Esophagus mucosa (tissue), 1 donor: ENCODE results near the gene PIK3R6. TPM values are rescaled to one million over a fixed set of nuclear protein-coding genes. Genes with fewer than 3 reads are reported as not detected.
"Not testable (repeated sequence)": the region's sequence is repeated elsewhere in the genome, so short reads cannot be mapped to it uniquely, and the experiment has no call there.

Source experiments
- ATAC-seq: fragments of 200-7000 bp; cut with Tn5 transposase; one replicate; pipeline ENCODE4 v1.9.1; 2020
- total RNA-seq: library from RNA; stranded (reverse); gene quantifications from one replicate; pipeline ENCODE4 v1.2.4, GENCODE V29; 2023
- donor health status: DM: yes; HTN: yes; CAD: no.

The PIK3R6 gene
- total RNA-seq, 1 donor from 2014 or later: 0.16 TPM

DNA sequence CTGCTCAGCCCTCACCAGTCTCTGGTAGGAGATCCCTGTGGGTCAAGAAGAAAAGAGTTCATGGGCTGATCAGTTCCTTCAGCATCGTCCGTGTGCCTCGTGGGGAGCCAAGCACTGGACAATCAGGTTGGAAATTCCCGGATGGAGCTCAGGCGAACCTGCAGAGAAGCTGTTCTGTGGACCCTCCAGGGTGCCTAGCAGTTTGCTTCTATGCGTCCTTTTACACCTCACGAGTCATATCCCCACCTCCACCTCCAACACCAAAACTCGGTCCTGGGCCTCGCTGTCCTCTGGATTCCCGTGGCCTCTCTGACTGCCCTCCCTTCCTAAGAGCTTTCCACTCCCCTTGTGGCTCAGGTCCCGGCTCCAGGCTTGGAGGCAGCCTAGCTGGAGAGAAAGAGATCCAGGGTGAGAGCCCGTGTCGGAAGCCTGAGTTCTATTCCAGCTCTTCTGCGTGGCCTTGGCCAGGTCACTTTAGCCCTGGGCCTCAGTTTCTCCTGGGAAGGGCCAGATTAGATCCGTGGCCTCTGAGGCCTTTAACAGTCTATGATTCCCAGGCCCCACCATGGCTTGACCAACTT is 26.2 kb upstream of the PIK3R6 start:
- ATAC-seq: no peak

DNA sequence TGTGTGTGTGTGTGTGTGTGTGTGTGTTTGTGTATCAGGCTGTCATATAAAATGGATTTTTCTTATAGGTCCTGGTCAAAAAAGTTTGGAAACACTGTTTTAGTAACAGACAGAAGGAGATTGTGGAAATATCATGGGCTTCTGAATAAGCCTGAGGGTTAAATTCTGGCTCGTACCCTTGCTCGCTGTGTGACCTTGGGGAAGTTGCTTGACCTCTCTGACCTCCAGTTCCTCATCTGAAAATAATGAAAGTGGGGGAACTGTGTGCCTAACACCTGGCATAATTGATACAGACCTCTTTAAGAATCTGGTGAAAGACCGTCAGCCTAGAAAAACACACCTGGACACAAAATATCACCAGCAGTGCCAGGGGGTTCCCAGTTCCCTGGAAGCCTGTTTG is 25.6 kb upstream of the PIK3R6 start:
- ATAC-seq: no peak

DNA sequence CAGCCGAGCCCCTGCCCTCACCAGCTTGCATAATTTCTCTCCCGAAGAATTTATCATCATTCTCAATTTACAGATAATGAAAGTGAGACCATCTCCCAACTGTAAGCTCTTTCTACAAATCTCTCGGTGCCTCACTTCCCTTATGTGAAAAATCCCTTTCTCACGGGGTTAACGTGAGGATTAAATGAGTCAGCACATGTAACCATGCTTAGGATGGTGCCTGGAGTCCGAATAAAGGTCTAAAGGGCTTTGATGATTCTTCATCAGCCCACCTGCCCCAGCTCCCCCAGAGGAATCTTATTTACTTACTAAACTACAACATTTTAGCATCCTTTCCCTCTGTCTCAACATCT is 24.8 kb upstream of the PIK3R6 start:
- ATAC-seq: no peak

DNA sequence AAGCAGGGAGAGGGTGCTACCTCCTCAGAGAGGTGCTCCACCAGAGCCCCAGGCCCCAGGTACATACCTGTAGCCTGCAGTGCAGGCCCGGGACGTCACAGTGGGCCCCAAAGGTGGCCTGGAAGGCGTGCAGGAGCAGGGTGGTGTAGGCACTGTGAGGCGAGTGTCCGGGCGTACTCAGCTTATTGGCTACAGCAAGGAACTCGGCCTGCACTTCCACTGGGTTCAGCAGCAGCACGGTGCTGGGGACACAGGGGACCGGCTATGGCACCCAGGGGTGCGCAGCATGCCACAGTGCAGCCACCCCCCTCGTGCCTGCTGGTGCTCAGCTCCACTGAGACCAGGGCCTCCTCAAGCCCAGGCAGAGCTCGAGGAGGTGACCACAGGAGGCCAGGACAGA is 23.2 kb upstream of the PIK3R6 start:
- no peak for ATAC-seq

DNA sequence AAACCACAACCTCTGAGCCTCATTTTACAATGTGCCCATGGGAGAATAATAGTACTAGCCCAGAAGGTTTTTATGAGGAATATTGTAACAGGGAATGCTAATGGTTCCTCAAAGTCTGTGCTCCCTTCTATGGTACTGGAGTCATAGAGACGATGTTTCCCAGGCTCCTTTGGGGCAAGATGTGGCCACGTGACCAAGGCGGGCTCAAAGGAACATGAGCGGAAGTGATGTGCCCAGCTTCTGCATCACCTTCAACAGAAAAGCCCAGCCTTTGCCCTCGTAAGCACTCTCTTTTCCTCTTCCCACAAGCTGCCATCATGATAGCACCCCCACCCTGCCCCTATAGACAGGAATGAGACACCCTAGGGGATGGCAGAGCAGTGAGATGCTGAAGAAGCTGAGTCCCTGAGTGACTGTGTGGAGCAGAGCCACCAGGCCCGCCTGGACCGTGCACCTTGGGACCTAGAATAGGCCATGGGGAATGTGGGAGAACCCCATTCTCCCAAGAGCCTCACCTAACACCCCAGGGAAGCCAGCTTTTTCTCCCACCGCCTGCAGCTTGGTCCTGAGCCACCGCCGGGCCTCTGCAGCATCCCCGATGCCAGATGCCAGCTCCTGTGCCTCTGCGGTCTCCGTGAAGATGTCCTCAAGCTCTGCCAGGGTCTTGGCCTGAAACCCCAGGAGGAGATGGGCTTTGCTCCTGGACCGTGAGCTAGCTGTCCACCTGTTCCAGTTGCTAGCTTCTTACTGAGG is 22.2 kb upstream of the PIK3R6 start:
- no peak for ATAC-seq

DNA sequence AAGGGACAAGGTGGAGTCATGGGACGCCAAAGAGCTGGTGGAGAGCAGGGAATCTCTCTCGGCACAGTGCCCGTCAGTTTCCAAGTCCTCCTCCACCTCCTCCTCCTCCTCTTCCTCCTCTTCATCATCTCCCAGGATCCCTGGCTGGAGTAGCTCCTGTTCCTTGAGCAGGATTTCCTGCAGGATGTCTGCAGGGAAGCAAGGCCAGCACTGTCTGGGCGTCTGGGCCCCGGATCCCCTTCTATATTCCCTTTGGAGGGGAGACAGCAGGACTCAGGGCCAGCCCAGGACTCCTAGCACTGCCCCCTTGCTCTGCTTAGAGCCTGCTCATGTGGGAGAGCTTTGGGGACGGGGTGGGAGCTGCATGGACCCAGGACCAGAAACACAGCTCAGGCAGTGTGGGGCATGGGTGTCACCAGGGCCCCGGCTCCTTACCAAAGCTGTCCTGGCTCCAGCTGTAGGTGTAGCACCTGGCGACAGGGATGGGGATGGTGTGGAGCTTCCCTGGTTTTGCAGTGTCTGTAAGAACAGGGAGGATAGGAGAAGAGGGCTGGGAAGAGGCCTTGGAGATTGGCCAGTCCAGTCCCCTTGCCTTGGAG is 21.3 kb upstream of the PIK3R6 start:
- ATAC-seq: no peak

DNA sequence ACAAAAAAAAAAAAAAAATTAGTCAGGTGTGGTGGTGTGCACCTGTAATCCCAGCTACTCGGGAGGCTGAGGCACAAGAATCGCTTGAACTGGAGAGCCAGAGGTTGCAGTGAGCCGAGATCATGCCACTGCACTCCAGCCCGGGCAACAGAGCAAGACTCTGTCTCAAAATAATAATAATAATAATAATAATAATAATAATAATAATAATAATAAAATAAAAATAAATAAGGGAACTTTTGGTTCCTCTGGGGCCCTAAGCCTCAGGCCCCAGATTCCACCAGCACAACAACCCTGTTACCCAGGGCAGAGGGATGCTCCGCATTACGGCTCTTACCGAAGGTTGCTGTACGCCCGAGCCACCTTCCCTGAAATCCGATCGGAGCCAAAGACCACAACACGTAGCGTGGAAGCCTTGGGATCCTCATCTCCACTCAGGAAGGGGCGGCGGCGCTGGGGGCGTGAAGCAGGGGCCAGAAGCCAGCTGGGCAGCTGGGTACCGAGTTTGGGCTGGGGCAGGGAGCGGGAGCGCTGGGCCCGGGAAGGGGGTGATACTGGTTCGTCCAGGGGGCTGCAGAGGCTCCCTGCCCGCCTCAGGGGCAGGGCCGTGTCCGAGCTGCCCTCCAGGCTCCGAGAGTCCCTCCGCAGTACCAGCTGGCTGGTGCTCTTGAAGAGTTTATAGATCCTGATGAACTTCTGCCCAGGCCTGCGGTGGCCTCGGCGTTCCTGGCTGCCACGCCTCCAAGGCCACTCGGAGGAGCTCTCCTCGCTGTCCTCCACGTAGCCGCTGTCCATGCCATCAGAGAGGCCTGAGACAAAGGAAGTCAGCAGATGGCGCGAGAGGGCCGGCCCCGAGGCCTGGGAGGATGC is 20.6 kb upstream of the PIK3R6 start:
- no peak for ATAC-seq

DNA sequence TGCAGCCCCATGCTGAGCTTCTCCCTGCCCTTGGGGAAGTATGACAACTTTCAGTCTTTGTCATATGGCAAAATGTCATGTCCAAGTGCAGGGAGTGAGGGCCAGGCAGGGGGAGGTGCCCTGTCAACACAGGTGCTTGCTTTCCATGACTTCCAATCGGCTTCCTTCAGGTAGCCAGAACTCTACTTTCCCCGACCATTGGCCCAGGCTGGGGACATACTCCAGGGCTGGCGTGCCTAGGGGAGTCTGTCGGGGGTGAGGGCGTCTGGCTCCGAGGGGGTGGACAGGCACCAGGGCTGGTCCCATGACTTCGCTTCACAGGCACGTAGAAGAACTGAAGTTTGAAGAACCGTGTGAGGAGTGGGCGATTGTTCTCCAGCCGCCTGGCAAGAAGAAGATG is 19.8 kb upstream of the PIK3R6 start:
- ATAC-seq: no peak

DNA sequence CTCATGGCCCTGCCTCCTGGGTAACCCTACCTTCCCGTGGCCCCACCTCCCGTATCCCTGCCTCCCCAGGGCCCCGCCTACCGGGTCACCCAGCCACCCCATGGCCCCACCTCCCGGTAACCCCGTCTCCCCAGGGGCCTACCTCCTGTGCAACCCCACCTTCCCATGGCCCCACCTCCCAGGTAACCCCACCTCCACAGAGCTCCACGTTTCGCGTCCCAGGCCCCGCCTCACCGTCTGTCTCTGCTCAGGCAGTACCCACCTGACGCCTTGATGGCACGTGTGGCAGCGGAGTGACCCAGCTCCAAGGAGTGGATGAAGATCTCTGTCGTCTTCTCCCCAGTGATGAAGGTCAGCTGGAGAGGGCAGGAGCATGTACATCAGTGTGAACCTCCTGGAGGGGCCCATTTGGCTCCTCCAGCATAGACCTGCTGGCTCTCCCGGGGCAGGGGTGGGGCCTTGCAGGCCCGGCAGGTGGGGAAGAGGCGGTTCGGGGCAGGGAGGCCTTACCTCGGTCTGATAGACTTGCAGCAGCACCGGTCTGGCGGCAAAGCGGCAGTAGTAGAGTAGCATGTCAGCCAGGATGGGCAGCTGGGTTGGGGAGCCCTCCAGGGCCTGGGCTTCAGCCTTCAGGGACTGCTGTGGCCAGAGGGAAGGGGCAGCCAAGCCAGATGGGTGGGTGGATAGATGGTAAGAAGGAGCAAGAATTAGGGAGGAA is 18.7 kb upstream of the PIK3R6 start:
- no peak for ATAC-seq

DNA sequence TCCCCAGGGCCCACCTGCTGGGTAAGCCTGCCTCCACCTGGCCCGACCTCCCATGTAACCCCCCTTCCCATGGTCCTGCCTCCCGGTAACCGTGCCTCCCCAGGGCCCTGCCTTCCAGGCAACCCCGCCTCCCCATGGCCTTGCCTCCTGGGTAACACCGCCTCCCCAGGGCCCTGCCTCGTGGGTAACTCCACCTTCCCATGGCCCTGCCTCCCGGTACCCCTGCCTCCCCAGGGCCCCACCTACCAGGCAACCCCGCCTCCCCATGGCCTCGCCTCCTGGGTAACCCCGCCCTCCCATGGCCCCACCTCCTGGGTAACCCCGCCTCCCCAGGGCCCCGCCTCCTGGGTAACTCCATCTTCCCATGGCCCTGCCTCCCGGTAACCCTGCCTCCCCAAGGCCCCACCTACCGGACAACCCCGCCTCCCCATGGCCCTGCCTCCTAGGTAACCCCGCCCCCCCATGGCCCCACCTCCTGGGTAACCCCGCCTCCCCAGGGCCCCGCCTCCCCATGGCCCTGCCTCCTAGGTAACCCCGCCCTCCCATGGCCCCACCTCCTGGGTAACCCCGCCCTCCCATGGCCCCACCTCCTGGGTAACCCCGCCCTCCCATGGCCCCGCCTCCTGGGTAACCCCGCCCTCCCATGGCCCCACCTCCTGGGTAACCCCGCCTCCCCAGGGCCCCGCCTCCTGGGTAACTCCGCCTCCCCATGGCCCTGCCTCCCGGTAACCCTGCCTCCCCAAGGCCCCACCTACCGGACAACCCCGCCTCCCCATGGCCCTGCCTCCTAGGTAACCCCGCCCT is 17.9 kb upstream of the PIK3R6 start:
- ATAC-seq: not testable (repeated sequence)

DNA sequence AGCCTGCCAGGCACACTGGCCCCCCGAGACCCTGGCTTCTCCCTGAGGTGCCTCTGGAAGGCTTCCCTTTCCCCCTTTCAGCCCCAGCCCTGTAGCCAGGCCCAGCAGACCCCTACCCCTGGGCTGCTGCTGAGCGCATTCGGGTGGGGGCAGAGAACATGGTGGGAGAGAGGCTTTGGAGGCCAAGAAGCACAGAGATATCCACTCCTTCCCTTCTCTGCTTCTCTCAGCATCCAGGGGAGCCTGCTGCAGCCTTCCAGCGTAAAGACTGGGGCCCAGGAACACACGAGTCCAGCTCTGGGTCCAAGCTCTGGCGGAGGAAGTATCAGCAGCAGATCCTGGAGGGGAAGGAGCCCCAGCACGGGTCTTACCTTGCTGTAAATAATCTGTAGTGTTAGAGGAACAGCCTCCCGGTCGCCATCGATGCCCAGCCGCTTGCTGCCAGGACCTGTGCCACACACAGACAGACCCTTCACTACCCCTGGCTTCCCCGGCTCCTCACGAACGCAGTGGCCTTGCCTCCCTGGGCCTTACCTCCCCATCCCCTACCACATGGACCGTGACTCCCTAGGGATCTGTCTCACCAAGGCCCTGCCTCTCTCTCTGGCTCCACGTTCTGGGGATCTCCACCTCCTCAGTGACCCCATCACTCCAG is 17.0 kb upstream of the PIK3R6 start:
- no peak for ATAC-seq

DNA sequence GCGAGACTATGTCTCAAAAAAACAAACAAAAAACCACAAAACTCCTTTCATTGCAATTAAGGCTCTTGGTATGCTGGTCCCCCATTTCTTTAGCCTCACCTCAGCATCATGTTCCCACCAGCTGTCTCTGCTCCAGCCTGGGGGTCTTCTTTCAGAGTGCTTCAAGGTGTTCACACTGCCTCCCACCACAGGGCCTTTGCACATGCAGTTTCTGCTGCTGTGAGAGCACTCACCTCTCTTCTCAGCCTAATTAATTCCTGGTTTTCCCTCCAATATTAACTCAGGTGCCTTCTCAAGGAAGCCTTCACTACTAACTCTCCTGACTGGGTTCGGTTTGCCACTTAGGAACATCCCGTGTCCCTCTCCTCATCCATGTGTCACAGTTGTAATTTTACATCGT is 15.9 kb upstream of the PIK3R6 start:
- ATAC-seq: no peak

DNA sequence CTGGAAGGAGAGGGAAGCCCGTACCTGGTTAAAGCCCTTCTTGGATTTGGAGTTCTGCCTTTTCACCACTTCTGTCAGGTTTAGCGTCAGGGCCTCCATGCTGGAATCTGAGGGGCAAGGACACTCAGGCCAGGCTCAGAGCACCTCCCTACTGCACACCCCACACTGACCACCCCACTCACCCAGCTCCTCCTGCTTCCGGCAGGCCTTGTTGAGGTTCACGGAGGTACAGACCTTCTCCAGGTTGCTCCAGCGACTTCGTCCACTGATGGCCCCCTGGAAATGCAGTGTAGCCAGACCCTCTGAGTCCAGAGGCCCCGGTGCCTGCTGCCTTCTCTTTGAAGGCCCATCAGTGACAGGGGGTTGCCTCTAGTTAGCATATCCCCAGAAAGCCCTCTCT is 14.1 kb upstream of the PIK3R6 start:
- no peak for ATAC-seq

DNA sequence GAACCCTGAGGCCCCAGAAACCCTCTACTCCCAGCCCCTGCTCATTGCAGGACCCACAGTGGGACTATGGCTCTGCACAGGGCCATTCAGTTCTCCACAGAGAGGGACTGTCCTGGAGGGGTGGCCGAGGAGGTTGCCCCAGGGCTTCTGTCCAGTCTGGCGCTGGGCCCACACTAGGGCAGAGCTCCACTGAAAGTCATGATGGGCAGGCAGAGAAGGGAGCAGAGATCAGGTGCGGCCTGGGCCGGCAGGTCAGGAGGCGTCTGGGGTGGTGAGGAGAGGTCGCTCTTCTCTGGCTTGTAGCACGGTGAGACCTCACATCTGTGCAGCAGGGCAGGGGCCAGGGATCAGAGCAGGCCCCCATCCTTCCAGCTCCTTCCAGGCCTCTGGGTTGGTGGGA is 13.0 kb upstream of the PIK3R6 start:
- no peak for ATAC-seq

DNA sequence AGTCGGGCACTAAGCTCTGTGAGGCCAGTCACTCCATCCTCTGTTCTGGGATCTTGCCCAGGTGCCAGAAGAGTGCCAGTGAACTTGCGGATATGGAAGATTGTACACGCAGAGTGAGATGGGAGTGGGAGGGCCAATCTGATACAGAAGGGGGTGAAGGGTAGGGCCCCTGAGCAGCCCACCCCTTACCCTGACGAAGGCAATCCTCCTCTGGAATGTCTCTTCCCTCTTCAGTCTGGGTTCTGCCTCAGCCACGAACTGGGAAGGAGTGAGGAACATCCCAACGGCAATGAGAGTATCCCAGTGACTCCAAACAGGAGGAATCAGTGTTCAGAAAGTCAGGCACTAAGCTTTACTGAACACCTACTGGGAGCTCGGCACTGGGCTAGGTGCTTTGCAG is 11.9 kb upstream of the PIK3R6 start:
- no peak for ATAC-seq

DNA sequence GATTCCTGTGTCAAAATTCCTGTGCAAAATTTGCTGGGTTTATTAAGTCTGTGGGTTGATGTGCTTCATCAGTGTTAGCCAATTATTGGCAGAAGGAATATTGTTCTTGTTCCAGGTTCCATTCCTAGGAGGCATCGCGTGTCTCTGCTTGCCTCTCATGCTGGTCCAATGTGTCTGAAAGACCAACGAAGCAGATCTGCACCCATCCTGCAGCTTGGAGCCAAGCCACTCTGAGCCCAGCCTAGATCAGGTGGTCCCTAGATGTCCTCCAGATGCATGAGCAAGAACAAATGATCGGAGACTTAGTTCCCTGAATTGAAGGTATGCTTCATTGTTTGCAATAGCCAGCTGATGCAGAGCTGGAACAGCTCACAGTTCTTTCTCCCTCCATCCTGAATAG is 10.5 kb upstream of the PIK3R6 start:
- ATAC-seq: no peak

DNA sequence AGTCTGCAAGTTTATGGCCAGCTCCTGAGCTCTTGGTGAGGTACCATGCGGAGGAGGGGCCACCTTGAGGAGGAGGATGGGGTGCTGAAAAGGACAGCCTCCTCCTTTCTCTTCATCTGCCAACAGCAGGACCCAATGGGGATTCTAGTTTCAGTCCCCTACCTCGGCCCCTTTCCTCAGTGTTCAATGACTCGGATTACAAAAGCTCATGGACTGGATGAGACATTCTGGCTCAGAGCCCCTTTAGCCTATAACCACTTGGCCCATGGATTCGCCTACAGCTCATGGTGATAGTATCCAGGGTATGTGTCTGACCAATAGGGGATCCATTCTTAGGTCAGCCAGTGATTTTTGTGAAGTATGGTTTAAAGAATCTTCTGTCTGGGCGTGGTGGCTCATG is 8.5 kb upstream of the PIK3R6 start:
- no peak for ATAC-seq

DNA sequence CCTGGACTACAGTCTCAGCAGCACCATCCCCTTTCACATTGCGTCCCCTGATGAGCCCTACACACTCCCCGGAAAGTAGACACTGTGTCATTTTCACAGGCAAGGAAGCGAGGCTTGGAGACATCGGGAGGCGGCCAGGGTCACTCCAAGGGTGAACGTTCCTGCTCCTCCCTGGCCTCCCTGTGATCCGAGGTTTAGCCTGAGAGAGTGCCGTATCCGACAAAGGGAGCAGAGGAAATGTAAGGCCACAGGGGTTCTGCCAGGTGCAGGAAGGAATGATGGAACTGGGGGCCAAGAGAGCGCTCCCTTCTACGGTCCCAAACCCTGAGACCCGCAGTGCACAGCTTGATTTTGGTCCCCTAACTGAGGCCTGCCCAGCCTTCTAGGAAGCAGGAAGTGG is 8.0 kb upstream of the PIK3R6 start:
- ATAC-seq: no peak

DNA sequence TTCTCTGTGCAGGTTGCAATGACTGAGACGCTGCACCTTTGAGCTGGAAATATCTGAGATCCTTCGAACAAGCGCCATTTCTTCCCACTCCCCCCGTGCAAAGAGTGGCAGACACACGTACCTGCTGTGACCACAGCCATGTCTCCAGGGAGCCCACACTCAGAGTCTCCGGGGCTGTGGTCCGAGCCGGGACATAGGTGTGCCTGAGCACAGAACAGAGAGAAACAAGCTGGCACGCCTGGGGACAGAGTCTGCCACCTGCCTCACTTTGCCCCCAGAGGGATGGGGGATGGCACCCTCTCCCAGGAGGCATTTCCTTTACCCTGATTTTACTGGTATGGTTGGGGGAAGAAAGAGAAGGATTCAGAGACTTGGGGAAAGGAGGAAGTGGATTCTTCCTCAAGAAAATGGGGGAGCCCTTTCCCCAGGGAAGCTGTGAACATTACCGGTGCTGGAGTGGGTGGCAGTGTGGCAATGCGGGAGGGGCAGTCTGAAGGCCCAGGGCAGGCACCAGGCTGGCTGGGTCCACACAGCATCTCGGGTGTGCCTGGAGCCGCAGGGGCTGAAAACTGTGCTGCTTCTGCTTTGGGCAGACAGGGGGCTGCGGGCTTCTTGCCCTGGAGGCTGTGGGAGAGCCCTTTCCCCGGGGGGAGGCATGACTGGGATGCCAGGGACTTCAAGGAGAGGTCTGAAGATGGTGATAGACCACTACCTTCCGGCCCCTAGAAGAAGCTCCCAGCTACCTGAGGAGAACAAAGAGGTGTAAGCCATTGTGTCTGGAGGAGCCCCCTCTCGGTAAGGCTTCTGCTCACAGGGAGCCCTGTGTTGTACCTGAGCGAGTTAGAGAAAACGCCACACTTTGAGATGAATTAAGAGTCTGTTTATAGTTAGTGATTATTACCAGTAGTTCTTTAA is 6.6 kb upstream of the PIK3R6 start:
- no peak for ATAC-seq
